Astrocyte of the cerebellum (primary cell): ENCODE results near the gene SPPL2A.
"Not testable (repeated sequence)": the region's sequence is repeated elsewhere in the genome, so short reads cannot be mapped to it uniquely, and the experiment has no call there.

Experiments used
- DNase-seq: peaks from one replicate; pipeline ENCODE4 v3.0.0-alpha.2; 2011; ENCODE audit warnings: low read depth
- H3K4me3 ChIP-seq: 2 replicates; pipeline ENCODE4 v1.5.1; 2011; ENCODE audit warnings: mild to moderate bottlenecking, low read depth, low read length, moderate library complexity
- CTCF ChIP-seq: IDR thresholded peaks from 2 replicates; pipeline ENCODE4 v1.5.1; 2012; ENCODE audit warnings: low read length, low read depth, moderate library complexity, mild to moderate bottlenecking; ENCODE audit errors: missing control alignments
- in situ Hi-C: cut with HindIII; loops from 2 replicates; pipeline ENCODE4 v1.10.0; 2017; ENCODE audit warnings: low sequenced_read_pairs

SPPL2A gene

GRCh38 chr15:50765195-50765967 lies at the start of gene SPPL2A:
SPPL2A (minus strand) TSS chr15:50765706; CDS start chr15:50765533, 173 bp downstream.
- in situ Hi-C loops, result no loop called here
- no peak for TF ChIP-seq CTCF
- peak; percentile 48 for DNase-seq
- peak within 1 kb of the TSS; percentile 58 for H3K4me3 ChIP-seq

- in situ Hi-C loops, result no loop called here
- no peak for TF ChIP-seq CTCF
Observed at GRCh38 chr15:50814634-50815033, 49.1 kb upstream of the SPPL2A start.

GRCh38 chr15:50813865-50814264 lies 48.4 kb upstream of the SPPL2A start:
- in situ Hi-C loops, result no loop called here
- TF ChIP-seq CTCF, result no peak

More at GRCh38 chr15:50814634-50815033, 49.1 kb upstream of the SPPL2A start:
- no peak for DNase-seq
- no peak overlapping the region for H3K4me3 ChIP-seq

GRCh38 chr15:50813089-50813488 lies 47.6 kb upstream of the SPPL2A start:
- in situ Hi-C loops, result no loop called here
- DNase-seq, result no peak
- no peak overlapping the region for H3K4me3 ChIP-seq
- TF ChIP-seq CTCF, result no peak

More at GRCh38 chr15:50813865-50814264, 48.4 kb upstream of the SPPL2A start:
- DNase-seq, result no peak
- H3K4me3 ChIP-seq, result no peak overlapping the region

GRCh38 chr15:50812181-50812506 lies 46.6 kb upstream of the SPPL2A start:
- DNase-seq, H3K4me3 ChIP-seq, in situ Hi-C loops: not testable (repeated sequence)

- DNase-seq, result not testable (repeated sequence)
Observed at GRCh38 chr15:50811461-50812180, 46.1 kb upstream of the SPPL2A start.

GRCh38 chr15:50810128-50810527 lies 44.6 kb upstream of the SPPL2A start:
- TF ChIP-seq CTCF, result no peak
- in situ Hi-C loops, result no loop called here
- H3K4me3 ChIP-seq, result no peak overlapping the region
- DNase-seq, result no peak

More at GRCh38 chr15:50811461-50812180, 46.1 kb upstream of the SPPL2A start:
- in situ Hi-C loops, H3K4me3 ChIP-seq: not testable (repeated sequence)
